ENCODE data around the gene OPHN1. TPM values are rescaled to one million over a fixed set of nuclear protein-coding genes. Genes with fewer than 3 reads are reported as not detected.

The OPHN1 gene
- total RNA-seq, 1 experiment from 2014 or later: 4.4 TPM

DNA sequence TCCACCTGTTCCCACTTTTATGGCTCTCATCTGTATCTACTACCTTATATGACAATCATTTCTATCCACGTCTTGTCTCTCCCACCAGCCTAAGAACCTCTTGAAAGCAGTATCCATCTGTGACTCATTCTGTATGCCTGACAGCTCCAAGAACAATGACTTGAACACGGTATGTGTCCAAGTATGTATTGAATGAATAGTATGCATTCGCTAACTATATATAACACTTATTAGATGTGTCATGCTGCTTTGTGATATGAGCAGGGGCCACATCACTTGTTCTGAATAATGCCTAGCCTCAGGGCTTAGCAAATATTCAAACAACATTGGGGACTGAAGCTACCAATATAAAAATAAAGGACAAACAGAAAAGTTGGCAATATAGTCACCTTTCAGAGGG is 4.9 kb downstream of the OPHN1 start (continued):
- TF ChIP-seq TP53 (CRISPR knock-in tag; IDR thresholded peaks at IDR 0.05): no peak
- no peak for TF ChIP-seq IRF2 (CRISPR knock-in tag; IDR thresholded peaks at IDR 0.05; ENCODE audit: borderline replicate concordance, low read depth)
- TF ChIP-seq, protein P1, sequence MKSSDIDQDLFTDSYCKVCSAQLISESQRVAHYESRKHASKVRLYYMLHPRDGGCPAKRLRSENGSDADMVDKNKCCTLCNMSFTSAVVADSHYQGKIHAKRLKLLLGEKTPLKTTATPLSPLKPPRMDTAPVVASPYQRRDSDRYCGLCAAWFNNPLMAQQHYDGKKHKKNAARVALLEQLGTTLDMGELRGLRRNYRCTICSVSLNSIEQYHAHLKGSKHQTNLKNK (CRISPR knock-in tag; IDR thresholded peaks at IDR 0.05): no peak
- TF ChIP-seq NR1H2 (CRISPR knock-in tag; IDR thresholded peaks at IDR 0.05): no peak
- TF ChIP-seq, protein P2, sequence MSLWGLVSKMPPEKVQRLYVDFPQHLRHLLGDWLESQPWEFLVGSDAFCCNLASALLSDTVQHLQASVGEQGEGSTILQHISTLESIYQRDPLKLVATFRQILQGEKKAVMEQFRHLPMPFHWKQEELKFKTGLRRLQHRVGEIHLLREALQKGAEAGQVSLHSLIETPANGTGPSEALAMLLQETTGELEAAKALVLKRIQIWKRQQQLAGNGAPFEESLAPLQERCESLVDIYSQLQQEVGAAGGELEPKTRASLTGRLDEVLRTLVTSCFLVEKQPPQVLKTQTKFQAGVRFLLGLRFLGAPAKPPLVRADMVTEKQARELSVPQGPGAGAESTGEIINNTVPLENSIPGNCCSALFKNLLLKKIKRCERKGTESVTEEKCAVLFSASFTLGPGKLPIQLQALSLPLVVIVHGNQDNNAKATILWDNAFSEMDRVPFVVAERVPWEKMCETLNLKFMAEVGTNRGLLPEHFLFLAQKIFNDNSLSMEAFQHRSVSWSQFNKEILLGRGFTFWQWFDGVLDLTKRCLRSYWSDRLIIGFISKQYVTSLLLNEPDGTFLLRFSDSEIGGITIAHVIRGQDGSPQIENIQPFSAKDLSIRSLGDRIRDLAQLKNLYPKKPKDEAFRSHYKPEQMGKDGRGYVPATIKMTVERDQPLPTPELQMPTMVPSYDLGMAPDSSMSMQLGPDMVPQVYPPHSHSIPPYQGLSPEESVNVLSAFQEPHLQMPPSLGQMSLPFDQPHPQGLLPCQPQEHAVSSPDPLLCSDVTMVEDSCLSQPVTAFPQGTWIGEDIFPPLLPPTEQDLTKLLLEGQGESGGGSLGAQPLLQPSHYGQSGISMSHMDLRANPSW (CRISPR knock-in tag; conservative IDR thresholded peaks at IDR 0.05; ENCODE audit: low read depth): no peak
- TF ChIP-seq OVOL2 (CRISPR knock-in tag; IDR thresholded peaks at IDR 0.05; ENCODE audit: borderline replicate concordance): no peak
- TF ChIP-seq, protein P3, sequence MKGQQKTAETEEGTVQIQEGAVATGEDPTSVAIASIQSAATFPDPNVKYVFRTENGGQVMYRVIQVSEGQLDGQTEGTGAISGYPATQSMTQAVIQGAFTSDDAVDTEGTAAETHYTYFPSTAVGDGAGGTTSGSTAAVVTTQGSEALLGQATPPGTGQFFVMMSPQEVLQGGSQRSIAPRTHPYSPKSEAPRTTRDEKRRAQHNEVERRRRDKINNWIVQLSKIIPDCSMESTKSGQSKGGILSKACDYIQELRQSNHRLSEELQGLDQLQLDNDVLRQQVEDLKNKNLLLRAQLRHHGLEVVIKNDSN (CRISPR knock-in tag; IDR thresholded peaks at IDR 0.05): no peak

DNA sequence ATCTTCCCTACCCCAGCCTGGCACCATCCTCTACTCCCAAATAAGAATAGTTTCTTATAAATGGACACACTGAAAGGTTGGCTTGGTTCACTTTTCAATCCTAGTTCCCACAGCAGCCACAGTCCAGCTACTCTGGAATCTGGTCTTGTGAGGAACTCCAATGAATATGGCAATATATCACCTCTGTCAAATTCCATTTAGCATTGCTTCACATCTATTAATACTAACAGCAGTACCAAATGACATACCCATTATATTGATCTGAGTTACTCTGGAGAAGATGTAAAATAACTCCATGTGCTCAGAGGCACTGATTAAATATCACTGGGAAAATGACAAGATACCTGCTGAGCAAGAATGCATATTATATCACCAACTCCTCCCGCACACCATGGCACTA is 8.6 kb downstream of the OPHN1 start:
- H3K36me3 Mint-ChIP-seq: no peaks in the 10 kb centered on the region
- ChIA-PET POLR2A (interaction anchor here (1.1 kb wide), 1 partner anchor 9 kb away, joined by 3 read pairs; the partner anchor contains the start of gene OPHN1), CTCF (no interaction called here)
- no peak overlapping the region for H3K4me3 Mint-ChIP-seq
- DNase-seq (ENCODE audit: low spot score) (no peak), ATAC-seq (no peak)
- H3K9me3 Mint-ChIP-seq: no peaks in the 10 kb centered on the region
- 0 out of 2 replicates have a peak, but pooled peaks cover 3% of the 10 kb centered on the region for H3K4me1 Mint-ChIP-seq
- H3K27me3 Mint-ChIP-seq (ENCODE audit: low read depth): no peaks in the 10 kb centered on the region
- no peak overlapping the region for H3K27ac Mint-ChIP-seq
- TF ChIP-seq, protein P4, sequence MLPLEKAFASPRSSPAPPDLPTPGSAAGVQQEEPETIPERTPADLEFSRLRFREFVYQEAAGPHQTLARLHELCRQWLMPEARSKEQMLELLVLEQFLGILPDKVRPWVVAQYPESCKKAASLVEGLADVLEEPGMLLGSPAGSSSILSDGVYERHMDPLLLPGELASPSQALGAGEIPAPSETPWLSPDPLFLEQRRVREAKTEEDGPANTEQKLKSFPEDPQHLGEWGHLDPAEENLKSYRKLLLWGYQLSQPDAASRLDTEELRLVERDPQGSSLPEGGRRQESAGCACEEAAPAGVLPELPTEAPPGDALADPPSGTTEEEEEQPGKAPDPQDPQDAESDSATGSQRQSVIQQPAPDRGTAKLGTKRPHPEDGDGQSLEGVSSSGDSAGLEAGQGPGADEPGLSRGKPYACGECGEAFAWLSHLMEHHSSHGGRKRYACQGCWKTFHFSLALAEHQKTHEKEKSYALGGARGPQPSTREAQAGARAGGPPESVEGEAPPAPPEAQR (CRISPR knock-in tag; IDR thresholded peaks at IDR 0.05): no peak
- TF ChIP-seq, protein P5, sequence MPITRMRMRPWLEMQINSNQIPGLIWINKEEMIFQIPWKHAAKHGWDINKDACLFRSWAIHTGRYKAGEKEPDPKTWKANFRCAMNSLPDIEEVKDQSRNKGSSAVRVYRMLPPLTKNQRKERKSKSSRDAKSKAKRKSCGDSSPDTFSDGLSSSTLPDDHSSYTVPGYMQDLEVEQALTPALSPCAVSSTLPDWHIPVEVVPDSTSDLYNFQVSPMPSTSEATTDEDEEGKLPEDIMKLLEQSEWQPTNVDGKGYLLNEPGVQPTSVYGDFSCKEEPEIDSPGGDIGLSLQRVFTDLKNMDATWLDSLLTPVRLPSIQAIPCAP (CRISPR knock-in tag; IDR thresholded peaks at IDR 0.05): no peak
- TF ChIP-seq NFYB (CRISPR knock-in tag; conservative IDR thresholded peaks at IDR 0.05; ENCODE audit: low read depth) (no peak), RORB (CRISPR knock-in tag; IDR thresholded peaks at IDR 0.05) (no peak), NR3C1 (CRISPR knock-in tag; conservative IDR thresholded peaks at IDR 0.05; ENCODE audit: low read depth) (no peak), KAT7 (CRISPR knock-in tag; IDR thresholded peaks at IDR 0.05; ENCODE audit: borderline replicate concordance) (no peak), NFATC4 (CRISPR knock-in tag; IDR thresholded peaks at IDR 0.05) (no peak), GABPB1 (CRISPR knock-in tag; IDR thresholded peaks at IDR 0.05) (no peak), CREM (CRISPR knock-in tag; IDR thresholded peaks at IDR 0.05) (no peak)
- TF ChIP-seq, protein P6, sequence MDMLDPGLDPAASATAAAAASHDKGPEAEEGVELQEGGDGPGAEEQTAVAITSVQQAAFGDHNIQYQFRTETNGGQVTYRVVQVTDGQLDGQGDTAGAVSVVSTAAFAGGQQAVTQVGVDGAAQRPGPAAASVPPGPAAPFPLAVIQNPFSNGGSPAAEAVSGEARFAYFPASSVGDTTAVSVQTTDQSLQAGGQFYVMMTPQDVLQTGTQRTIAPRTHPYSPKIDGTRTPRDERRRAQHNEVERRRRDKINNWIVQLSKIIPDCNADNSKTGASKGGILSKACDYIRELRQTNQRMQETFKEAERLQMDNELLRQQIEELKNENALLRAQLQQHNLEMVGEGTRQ (CRISPR knock-in tag; IDR thresholded peaks at IDR 0.05): no peak
- TF ChIP-seq, protein P7, sequence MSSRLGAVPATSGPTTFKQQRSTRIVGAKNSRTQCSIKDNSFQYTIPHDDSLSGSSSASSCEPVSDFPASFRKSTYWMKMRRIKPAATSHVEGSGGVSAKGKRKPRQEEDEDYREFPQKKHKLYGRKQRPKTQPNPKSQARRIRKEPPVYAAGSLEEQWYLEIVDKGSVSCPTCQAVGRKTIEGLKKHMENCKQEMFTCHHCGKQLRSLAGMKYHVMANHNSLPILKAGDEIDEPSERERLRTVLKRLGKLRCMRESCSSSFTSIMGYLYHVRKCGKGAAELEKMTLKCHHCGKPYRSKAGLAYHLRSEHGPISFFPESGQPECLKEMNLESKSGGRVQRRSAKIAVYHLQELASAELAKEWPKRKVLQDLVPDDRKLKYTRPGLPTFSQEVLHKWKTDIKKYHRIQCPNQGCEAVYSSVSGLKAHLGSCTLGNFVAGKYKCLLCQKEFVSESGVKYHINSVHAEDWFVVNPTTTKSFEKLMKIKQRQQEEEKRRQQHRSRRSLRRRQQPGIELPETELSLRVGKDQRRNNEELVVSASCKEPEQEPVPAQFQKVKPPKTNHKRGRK (CRISPR knock-in tag; IDR thresholded peaks at IDR 0.05; ENCODE audit: borderline replicate concordance): no peak
- TF ChIP-seq, protein P8, sequence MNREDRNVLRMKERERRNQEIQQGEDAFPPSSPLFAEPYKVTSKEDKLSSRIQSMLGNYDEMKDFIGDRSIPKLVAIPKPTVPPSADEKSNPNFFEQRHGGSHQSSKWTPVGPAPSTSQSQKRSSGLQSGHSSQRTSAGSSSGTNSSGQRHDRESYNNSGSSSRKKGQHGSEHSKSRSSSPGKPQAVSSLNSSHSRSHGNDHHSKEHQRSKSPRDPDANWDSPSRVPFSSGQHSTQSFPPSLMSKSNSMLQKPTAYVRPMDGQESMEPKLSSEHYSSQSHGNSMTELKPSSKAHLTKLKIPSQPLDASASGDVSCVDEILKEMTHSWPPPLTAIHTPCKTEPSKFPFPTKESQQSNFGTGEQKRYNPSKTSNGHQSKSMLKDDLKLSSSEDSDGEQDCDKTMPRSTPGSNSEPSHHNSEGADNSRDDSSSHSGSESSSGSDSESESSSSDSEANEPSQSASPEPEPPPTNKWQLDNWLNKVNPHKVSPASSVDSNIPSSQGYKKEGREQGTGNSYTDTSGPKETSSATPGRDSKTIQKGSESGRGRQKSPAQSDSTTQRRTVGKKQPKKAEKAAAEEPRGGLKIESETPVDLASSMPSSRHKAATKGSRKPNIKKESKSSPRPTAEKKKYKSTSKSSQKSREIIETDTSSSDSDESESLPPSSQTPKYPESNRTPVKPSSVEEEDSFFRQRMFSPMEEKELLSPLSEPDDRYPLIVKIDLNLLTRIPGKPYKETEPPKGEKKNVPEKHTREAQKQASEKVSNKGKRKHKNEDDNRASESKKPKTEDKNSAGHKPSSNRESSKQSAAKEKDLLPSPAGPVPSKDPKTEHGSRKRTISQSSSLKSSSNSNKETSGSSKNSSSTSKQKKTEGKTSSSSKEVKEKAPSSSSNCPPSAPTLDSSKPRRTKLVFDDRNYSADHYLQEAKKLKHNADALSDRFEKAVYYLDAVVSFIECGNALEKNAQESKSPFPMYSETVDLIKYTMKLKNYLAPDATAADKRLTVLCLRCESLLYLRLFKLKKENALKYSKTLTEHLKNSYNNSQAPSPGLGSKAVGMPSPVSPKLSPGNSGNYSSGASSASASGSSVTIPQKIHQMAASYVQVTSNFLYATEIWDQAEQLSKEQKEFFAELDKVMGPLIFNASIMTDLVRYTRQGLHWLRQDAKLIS (CRISPR knock-in tag; IDR thresholded peaks at IDR 0.05; ENCODE audit: borderline replicate concordance): no peak
- TF ChIP-seq, protein P9, sequence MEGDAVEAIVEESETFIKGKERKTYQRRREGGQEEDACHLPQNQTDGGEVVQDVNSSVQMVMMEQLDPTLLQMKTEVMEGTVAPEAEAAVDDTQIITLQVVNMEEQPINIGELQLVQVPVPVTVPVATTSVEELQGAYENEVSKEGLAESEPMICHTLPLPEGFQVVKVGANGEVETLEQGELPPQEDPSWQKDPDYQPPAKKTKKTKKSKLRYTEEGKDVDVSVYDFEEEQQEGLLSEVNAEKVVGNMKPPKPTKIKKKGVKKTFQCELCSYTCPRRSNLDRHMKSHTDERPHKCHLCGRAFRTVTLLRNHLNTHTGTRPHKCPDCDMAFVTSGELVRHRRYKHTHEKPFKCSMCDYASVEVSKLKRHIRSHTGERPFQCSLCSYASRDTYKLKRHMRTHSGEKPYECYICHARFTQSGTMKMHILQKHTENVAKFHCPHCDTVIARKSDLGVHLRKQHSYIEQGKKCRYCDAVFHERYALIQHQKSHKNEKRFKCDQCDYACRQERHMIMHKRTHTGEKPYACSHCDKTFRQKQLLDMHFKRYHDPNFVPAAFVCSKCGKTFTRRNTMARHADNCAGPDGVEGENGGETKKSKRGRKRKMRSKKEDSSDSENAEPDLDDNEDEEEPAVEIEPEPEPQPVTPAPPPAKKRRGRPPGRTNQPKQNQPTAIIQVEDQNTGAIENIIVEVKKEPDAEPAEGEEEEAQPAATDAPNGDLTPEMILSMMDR (IDR thresholded peaks at IDR 0.05): no peak
- TF ChIP-seq, protein P10, sequence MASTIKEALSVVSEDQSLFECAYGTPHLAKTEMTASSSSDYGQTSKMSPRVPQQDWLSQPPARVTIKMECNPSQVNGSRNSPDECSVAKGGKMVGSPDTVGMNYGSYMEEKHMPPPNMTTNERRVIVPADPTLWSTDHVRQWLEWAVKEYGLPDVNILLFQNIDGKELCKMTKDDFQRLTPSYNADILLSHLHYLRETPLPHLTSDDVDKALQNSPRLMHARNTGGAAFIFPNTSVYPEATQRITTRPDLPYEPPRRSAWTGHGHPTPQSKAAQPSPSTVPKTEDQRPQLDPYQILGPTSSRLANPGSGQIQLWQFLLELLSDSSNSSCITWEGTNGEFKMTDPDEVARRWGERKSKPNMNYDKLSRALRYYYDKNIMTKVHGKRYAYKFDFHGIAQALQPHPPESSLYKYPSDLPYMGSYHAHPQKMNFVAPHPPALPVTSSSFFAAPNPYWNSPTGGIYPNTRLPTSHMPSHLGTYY (CRISPR knock-in tag; IDR thresholded peaks at IDR 0.05): no peak
